ACC112 (cell line): ENCODE results near the gene PSENEN.
A peak's percentile ranks its signal among the peaks of the same experiment; 100 is the strongest.

ENCODE experiments used
- H2AFZ ChIP-seq: fragments of 200-600 bp; sonication (generic); one replicate; pipeline ENCODE4 v1.6.0; 2017; ENCODE audit warnings: antibody characterized with exemption, low read length; ENCODE audit not compliant: unreplicated experiment
- H3K27ac ChIP-seq: fragments of 200-600 bp; sonication (generic); 2 replicates; pipeline ENCODE4 v1.5.1; 2014; ENCODE audit warnings: low read depth, mild to moderate bottlenecking, antibody characterized with exemption, low read length, moderate library complexity
- H3K27me3 ChIP-seq: fragments of 200-600 bp; sonication (generic); 2 replicates; pipeline ENCODE4 v1.6.1; 2014; ENCODE audit warnings: mild to moderate bottlenecking, antibody characterized with exemption, low read length, moderate library complexity, mixed read lengths; ENCODE audit not compliant: insufficient read depth
- H3K36me3 ChIP-seq: fragments of 200-600 bp; sonication (generic); 2 replicates; pipeline ENCODE4 v1.6.1; 2016; ENCODE audit warnings: mild to moderate bottlenecking, antibody characterized with exemption, low read length, moderate library complexity, mixed read lengths; ENCODE audit not compliant: insufficient read depth
- H3K4me1 ChIP-seq: fragments of 200-600 bp; sonication (generic); one replicate; pipeline ENCODE4 v1.6.1; 2016; ENCODE audit warnings: low read length, mixed read lengths; ENCODE audit not compliant: insufficient read depth, unreplicated experiment, control insufficient read depth
- H3K4me3 ChIP-seq: fragments of 200-600 bp; sonication (generic); 2 replicates; pipeline ENCODE4 v1.5.1; 2014; ENCODE audit warnings: mild to moderate bottlenecking, low read depth, low read length
- H3K79me2 ChIP-seq: fragments of 200-600 bp; sonication (generic); one replicate; pipeline ENCODE4 v1.6.0; 2016; ENCODE audit warnings: low read length; ENCODE audit not compliant: control insufficient read depth, unreplicated experiment, insufficient read depth

PSENEN gene

DNA sequence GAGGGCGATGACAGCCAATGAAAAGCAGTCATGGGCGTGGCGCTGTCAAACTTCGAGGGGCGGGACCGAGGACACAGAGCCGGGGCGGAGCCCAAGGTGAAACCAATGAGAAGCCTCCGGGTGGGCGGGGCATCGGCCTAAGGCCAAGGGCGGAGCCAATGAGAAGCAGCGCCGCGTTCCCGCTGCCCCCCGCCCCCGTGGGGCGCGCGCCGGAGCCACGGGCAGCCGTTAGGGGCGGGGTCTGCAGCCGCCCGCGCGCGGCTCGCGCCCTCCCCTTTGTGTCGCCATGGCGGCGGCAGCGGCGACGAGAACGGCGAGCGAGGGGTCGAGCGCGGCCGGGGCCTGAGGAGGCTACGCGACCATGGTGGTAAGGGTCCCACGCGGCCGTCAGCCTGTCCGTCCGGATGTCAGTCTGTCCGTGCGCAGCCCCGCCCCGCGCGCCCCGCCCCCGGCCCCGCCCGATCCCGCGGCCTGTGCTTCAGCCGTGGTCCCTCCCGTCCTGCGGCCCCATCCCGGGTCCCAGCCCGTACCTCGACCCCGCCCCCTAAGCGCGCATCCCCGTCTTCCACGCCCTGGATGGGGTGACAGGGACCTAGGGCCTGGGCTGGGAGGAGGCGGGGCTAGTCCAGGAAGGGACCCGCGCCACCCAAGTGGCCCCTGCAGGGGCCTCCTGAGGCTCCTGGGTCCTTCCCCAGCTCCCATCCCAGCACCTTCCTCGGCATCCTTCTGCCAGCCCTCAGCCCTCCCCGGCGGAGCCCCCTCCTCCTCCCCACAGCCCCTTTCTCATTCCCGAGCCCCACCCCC lies 30.0 kb downstream of the PSENEN start, which contains the start of gene ARHGAP33:
ARHGAP33 (plus strand) TSS at position 267 of the 804 bp plus-strand sequence; CDS start at position 362, 95 bp downstream.
- no peak within 1 kb of the TSS for H2AFZ ChIP-seq
- H3K27me3 ChIP-seq, result no peaks in the 10 kb centered on the region
- H3K4me1 ChIP-seq, result no peaks in the 10 kb centered on the region
- H3K4me3 ChIP-seq, result peak within 1 kb of the TSS; percentile 77
- H3K36me3 ChIP-seq, result no peaks in the 10 kb centered on the region
- no peaks in the 10 kb centered on the region for H3K79me2 ChIP-seq
- no peak within 1 kb of the TSS for H3K27ac ChIP-seq

- Histone ChIP-seq H3K27ac (no peak overlapping the region), H3K36me3 (no peaks in the 10 kb centered on the region), H3K4me3 (peak overlapping the region; percentile 77), H2AFZ (no peak overlapping the region), H3K27me3 (no peaks in the 10 kb centered on the region), H3K4me1 (no peaks in the 10 kb centered on the region), H3K79me2 (no peaks in the 10 kb centered on the region)
These were observed 30.8 kb downstream of the PSENEN start for GRCh38 chr19:35776102-35776788.

- Histone ChIP-seq H3K27ac (no peak overlapping the region), H3K4me1 (no peaks in the 10 kb centered on the region), H3K4me3 (no peak overlapping the region), H3K36me3 (no peaks in the 10 kb centered on the region), H3K79me2 (no peaks in the 10 kb centered on the region), H2AFZ (no peak overlapping the region), H3K27me3 (no peaks in the 10 kb centered on the region)
These were observed 31.8 kb downstream of the PSENEN start for GRCh38 chr19:35777086-35777841.

GRCh38 chr19:35777961-35778360 lies 32.5 kb downstream of the PSENEN start:
- Histone ChIP-seq H2AFZ (no peak overlapping the region), H3K27me3 (no peaks in the 10 kb centered on the region), H3K4me3 (no peak overlapping the region), H3K79me2 (no peaks in the 10 kb centered on the region), H3K4me1 (no peaks in the 10 kb centered on the region), H3K36me3 (no peaks in the 10 kb centered on the region), H3K27ac (no peak overlapping the region)

DNA sequence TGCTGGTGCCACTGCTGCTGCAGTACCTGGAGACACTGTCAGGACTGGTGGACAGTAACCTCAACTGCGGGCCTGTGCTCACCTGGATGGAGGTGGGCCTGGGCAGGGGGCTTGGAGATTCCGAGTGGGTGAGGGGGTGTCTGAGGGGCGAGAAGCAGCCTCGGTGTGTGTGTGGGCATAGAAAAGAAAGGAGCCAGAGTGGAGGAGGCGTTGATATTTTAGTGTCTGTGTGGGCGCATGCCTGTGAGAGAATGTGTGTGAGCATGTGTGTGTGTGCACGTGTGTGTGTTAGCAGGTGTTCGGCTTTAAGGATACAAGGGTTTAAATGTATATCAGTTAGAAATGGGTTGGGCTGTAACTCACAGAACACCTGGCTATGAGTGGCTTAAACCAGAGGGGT lies 33.6 kb downstream of the PSENEN start:
- H3K4me1 ChIP-seq, result no peaks in the 10 kb centered on the region
- H3K79me2 ChIP-seq, result no peaks in the 10 kb centered on the region
- no peak overlapping the region for H3K27ac ChIP-seq
- no peaks in the 10 kb centered on the region for H3K36me3 ChIP-seq
- no peaks in the 10 kb centered on the region for H3K27me3 ChIP-seq
- no peak overlapping the region for H3K4me3 ChIP-seq
- H2AFZ ChIP-seq, result no peak overlapping the region

GRCh38 chr19:35780058-35780457 lies 34.6 kb downstream of the PSENEN start:
- Histone ChIP-seq H3K27ac (no peak overlapping the region), H3K27me3 (no peaks in the 10 kb centered on the region), H3K36me3 (no peaks in the 10 kb centered on the region), H3K4me1 (no peaks in the 10 kb centered on the region), H3K79me2 (no peaks in the 10 kb centered on the region), H3K4me3 (no peak overlapping the region), H2AFZ (no peak overlapping the region)

- Histone ChIP-seq H3K27me3 (no peaks in the 10 kb centered on the region), H3K27ac (no peak overlapping the region), H3K4me1 (no peaks in the 10 kb centered on the region), H3K79me2 (no peaks in the 10 kb centered on the region), H2AFZ (no peak overlapping the region), H3K4me3 (no peak overlapping the region), H3K36me3 (no peaks in the 10 kb centered on the region)
These were observed 35.3 kb downstream of the PSENEN start for GRCh38 chr19:35780717-35781116.

DNA sequence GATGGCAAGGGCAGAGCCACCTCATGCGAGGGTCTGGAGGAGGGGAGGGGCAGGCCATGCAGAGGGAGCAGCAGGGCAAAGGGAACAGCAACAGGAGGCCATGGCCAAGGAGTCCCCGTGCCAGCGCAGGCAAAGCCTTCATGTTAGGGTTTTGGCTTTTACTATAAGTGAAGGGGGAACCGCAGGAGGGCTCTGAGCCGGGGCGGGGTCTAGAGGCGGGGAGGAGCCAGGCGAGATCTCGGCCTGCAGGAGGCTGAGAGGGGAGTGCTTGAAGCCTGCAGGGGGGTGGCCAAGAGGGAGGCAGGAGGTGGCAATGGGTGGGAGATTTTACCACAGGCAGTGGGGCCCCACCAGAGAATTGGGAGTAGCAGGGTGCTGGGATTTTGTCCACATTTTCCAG lies 36.2 kb downstream of the PSENEN start:
- Histone ChIP-seq H2AFZ (no peak overlapping the region), H3K79me2 (no peaks in the 10 kb centered on the region), H3K27ac (no peak overlapping the region), H3K4me3 (no peak overlapping the region), H3K4me1 (no peaks in the 10 kb centered on the region), H3K36me3 (no peaks in the 10 kb centered on the region), H3K27me3 (no peaks in the 10 kb centered on the region)

GRCh38 chr19:35782589-35782988 lies 37.1 kb downstream of the PSENEN start:
- H3K27me3 ChIP-seq, result no peaks in the 10 kb centered on the region
- no peak overlapping the region for H3K27ac ChIP-seq
- no peak overlapping the region for H3K4me3 ChIP-seq
- no peaks in the 10 kb centered on the region for H3K79me2 ChIP-seq
- H3K36me3 ChIP-seq, result no peaks in the 10 kb centered on the region
- H3K4me1 ChIP-seq, result no peaks in the 10 kb centered on the region
- no peak overlapping the region for H2AFZ ChIP-seq

GRCh38 chr19:35783469-35784434 lies 38.3 kb downstream of the PSENEN start:
- no peaks in the 10 kb centered on the region for H3K36me3 ChIP-seq
- H3K27ac ChIP-seq, result no peak overlapping the region
- H3K27me3 ChIP-seq, result no peaks in the 10 kb centered on the region
- no peak overlapping the region for H3K4me3 ChIP-seq
- no peaks in the 10 kb centered on the region for H3K79me2 ChIP-seq
- H3K4me1 ChIP-seq, result no peaks in the 10 kb centered on the region
- no peak overlapping the region for H2AFZ ChIP-seq
